GM12801 (cell line): ENCODE measurements around the gene SYT7.

Experiments
- TF ChIP-seq, protein P1 (sequence below): IDR thresholded peaks from one replicate; pipeline ENCODE4 v1.5.1; 2011; ENCODE audit warnings: control low read depth; ENCODE audit not compliant: insufficient read length; ENCODE audit errors: extremely low read depth

Gene SYT7

DNA sequence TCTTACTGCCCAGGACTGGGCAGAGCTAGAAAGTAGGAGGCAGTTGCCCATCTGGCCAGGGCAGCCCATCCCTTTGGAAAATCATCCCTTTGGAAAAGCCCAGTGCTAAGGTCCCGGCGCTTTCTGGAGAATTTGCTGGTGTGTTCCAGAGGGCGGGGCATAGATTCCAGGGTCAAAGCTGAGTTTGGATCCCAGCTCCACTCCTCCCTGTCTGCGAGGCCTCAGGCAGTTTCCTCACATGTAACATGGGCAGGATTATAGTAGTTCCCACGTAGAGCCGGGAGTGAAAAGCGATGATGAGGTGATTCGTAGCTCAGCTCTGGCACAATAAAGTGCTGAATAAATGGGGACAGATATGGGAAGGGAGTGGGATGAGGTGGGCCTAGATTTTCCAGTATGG, 103.8 kb downstream of the SYT7 start:
- TF ChIP-seq, protein P1, sequence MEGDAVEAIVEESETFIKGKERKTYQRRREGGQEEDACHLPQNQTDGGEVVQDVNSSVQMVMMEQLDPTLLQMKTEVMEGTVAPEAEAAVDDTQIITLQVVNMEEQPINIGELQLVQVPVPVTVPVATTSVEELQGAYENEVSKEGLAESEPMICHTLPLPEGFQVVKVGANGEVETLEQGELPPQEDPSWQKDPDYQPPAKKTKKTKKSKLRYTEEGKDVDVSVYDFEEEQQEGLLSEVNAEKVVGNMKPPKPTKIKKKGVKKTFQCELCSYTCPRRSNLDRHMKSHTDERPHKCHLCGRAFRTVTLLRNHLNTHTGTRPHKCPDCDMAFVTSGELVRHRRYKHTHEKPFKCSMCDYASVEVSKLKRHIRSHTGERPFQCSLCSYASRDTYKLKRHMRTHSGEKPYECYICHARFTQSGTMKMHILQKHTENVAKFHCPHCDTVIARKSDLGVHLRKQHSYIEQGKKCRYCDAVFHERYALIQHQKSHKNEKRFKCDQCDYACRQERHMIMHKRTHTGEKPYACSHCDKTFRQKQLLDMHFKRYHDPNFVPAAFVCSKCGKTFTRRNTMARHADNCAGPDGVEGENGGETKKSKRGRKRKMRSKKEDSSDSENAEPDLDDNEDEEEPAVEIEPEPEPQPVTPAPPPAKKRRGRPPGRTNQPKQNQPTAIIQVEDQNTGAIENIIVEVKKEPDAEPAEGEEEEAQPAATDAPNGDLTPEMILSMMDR, result no peak

DNA sequence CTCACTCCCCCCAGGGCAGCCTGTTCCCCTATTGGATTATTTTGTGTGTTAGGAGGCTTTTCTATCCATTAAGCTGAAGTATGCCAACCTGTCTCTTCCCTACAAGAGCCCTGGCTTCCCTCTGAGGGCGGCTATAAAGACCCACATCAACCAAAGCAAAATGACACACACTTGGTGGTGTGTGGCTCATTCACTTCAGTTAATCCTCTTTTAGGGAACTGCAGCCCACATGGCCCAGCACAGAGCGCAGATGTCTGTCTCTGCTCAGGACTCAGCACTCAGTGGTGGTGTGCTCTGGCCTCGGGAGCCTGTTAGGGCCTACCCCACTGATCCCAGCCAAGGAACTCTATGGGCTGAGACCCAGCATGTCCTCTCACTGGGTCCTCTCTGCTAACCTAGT, 104.5 kb downstream of the SYT7 start:
- TF ChIP-seq, protein P1, result no peak

DNA sequence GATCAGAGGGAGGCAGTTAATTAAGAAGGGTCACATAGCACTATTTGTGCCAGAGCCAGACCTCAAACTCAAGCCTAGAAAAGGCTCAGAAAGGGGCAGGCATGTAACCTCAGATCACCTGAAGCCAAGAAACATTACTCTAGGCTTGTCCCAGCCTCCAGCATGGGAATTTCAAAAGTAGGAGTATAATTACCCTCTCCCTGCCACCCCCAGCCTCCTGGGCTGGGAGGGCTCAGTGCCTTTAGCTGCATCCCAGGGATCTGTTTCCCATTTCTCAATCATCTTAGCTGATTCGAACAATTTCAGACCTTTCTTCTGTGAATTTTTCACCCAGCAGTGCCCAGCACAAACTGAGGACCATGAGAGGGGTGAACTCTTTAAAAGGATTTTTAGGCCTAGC, 105.4 kb downstream of the SYT7 start:
- TF ChIP-seq, protein P1, result no peak

DNA sequence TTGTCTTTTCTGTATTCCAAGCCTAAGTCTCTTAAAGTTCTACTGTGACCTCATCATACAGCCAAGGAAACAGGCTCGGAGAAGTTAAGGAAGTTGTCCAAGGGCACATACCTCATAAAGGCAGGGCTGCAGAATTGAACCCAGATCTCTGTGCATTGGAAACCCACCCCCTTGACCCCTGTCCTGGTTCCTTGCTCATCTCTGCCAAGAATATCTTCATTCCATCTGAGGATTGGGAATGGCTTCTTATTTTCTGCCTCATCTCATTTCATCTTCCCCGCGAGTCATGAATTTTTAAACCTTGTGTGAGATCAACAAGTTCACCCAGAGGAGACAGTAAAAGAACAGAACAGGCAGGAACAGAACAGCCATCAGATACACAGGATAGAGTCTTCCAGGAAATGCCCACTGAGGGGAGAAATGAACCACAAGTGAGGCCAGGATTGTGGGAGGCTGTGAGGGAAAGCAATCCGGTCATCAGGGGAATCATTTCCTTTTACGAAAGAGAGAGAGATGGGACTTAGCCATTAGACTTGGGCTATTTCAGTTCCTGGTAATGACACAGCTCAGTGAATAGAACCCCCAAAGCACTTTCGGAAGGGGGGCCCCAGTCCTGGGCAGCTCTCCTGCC, 106.7 kb downstream of the SYT7 start:
- TF ChIP-seq, protein P1, result no peak

DNA sequence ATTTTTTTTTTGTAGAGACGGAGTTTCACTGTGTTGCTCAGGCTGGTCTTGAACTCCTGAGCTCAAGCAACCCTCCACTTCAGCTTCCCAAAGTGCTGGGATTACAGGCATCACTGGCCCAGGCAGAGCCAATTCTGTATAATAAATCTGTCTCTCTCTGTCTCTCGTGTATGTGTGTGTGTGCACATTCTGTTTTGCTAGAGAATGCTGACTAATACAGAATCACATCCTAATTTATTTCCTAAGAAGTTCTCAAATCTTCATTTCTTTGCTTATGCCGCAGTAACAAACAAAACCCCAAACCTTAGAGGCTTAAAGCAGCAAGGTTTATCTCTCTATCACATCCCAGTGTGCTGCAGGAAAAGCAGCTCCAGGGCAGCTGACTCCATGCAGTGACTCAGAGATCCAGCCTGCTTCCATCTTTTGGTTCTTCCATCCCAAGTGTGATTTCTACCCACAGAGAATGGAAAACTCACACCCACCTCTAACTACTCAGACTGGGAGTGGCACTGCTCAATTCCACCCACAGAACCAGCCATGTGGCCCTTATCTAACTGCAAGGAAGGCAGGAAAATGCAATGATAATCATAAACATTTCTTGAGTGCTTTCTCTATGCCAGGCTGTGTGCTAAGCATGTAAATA, 107.4 kb downstream of the SYT7 start:
- TF ChIP-seq, protein P1, result no peak

DNA sequence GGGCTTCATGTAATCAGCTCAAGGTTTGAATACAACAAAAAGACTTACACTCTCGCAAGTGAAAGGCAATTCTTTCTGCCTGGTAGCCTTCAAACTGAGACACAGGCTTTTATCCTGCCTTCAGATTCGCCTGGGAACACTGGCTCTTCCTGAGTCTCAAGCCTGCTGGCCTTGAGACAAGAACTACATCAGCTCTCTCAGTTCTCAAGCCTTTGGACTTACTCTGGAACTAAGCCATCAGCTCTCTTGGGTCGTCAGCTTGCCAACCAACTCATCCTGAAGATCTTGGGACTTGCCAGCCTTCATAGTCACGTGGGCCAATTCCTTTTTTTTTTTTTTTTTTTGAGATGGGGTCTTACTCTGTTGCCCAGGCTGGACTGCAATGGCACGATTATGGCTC, 108.0 kb downstream of the SYT7 start:
- TF ChIP-seq, protein P1, result no peak

DNA sequence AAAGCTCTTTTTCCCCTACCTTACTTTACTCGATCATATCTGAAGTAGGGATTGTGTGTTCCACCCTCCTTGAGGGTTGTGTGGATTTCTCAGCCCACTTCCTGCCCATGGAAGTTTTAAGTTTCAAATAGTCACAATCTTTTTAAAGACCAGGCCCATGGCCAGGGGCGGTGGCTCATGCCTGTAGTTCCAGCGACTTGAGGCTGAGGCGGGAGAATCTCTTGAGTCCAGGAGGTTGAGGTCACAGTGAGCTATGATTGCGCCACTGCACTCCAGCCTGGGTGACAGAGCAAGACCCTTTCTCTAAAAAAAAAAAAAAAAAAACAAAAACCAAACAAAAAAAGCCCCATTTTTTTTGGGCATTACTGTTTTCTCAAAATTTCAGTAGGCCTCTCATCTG, 108.6 kb downstream of the SYT7 start:
- TF ChIP-seq, protein P1, result no peak
